DND-41 (cell line): ENCODE measurements around the gene LMO2.

ENCODE experiments used
- CTCF ChIP-seq: IDR thresholded peaks from 2 replicates; pipeline ENCODE4 v1.5.1; 2012; ENCODE audit warnings: borderline replicate concordance, low read length, moderate library complexity, mild to moderate bottlenecking; ENCODE audit not compliant: poor library complexity, severe bottlenecking; ENCODE audit errors: extremely low read depth
- EZH2 ChIP-seq: IDR thresholded peaks from 3 replicates; pipeline ENCODE4 v1.6.1; 2012; ENCODE audit warnings: borderline replicate concordance, low read depth, mild to moderate bottlenecking, moderate library complexity, low read length, inconsistent platforms; ENCODE audit not compliant: severe bottlenecking

- TF ChIP-seq EZH2, result no peak
- TF ChIP-seq CTCF, result no peak
Observed at GRCh38 chr11:33932721-33933120, 40.8 kb upstream of the LMO2 start.
